GM18858 (cell line): ENCODE measurements around the gene INSR.
"Not testable (repeated sequence)": the region's sequence is repeated elsewhere in the genome, so short reads cannot be mapped to it uniquely, and the experiment has no call there.

Experiments used
- ATAC-seq: cut with Tn5 transposase; IDR thresholded peaks from one replicate; pipeline ENCODE4 v1.9.1; 2021; ENCODE audit not compliant: unreplicated experiment

Gene INSR

GRCh38 chr19:7104747-7105447 is 189.3 kb downstream of the INSR start:
- no peak for ATAC-seq

DNA sequence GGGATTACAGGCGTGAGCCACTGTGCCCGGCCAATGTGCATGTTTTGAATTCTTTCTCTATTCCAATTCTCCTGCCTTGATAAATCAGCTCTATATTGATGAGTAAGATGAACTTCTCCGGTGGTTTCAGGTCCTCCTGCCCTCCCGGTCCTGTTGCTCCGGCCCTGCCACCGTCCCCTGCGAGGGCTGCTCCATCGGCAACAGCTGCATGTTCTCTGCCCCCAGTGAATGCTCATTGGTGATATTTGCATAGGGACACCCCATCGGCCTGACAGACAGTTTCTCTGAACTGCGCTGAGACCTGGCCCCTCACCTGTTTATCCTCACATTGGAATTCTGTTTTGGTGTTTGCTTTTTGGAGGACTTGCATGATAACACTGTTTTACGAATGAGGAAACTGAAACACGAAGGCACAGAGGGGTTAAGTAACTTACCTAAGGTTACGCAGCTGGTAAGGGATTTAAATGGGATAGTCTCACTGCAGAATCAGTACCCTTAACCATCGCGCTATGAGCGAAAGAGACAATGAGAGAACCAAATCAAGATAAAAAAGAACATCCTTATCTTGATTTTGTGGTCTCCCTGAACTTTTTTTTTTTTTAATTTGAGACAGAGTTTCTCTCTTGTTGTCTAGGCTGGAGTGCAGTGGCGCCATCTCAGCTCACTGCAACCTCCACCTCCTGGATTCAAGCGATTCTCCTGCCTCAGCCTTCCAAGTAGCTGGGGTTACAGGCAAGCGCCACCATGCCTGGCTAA is 192.5 kb downstream of the INSR start:
- no peak for ATAC-seq

DNA sequence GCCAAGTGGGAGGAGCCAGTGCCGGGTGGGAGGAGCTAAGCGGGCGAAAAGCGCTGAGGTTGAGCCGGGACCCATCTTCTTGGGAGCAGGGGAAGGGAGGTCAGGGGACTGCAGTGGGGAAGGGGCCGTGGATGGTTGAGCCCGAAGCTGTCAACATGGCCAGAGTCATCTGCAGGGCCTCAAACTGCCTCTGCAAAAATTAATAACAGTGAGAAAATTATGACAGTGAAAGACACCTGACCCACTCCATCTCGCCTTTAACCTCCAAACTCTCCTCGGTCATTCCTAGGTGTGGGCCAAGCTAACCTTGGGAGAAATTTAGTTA is 194.7 kb downstream of the INSR start:
- ATAC-seq, result no peak

DNA sequence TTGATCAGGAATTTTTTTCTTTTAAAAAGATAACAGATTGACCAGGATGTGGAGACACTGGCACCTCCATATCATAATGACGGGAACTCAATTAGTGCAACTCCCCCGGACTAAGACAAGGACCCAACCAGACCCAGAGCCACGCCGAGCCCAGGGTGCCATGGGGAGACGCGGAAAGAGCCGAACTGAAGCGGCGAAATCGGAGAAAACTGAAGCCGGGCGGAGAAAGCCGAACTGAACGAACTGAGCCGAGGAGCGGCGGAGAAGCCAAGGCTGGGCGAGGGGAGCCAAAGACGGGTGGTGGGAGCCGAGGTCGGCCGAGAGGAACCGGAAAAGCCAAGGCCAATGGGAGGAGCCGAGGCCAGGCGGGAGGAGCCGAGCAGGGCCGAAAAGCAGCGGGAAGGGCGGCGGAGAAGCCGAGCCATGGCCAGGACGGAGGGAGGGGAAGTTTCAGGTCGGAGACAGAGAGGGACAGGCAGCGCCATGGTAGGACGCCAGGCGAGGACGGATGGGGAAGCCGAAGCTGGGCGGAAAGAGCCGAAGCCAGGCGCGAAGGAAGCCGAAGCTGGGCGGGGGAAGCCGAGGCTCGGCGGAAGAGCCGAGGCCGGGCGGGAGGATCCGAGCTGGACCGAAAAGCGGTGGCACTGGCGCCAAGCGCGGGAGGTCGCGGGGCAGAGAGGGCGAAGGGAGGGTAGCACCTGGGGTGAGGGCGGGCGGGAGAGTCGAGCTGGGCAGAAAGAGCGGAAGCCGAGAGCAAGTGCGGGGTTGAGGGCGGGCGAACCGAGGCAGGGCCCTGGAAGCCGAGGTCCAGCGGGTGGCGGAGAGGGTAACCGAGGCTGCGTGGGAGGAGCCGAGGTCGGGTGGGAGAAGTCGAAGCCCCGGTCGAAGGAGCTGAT is 195.3 kb downstream of the INSR start:
- ATAC-seq, result peak; percentile 59

- no peak for ATAC-seq
Observed at GRCh38 chr19:7098096-7098495, 196.1 kb downstream of the INSR start.

DNA sequence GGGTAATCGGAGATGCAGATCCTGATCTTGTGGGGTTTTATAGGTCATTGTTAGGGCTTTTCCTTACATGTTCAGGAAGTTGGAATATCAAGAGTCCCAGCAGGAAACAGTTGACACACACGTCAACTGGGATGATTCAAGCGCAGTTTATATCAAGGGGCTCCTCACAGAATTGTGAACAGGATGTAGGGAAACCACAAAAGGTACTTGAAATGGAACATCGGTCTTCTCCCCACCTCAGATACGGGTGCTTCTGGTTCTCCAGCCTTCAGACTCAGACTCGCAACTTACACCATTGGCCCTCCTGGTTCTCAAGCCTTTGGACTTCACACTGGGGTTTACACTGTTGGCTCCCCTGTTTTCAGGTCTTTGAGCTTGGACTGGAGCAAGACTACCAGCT is 205.2 kb downstream of the INSR start:
- ATAC-seq, result no peak

DNA sequence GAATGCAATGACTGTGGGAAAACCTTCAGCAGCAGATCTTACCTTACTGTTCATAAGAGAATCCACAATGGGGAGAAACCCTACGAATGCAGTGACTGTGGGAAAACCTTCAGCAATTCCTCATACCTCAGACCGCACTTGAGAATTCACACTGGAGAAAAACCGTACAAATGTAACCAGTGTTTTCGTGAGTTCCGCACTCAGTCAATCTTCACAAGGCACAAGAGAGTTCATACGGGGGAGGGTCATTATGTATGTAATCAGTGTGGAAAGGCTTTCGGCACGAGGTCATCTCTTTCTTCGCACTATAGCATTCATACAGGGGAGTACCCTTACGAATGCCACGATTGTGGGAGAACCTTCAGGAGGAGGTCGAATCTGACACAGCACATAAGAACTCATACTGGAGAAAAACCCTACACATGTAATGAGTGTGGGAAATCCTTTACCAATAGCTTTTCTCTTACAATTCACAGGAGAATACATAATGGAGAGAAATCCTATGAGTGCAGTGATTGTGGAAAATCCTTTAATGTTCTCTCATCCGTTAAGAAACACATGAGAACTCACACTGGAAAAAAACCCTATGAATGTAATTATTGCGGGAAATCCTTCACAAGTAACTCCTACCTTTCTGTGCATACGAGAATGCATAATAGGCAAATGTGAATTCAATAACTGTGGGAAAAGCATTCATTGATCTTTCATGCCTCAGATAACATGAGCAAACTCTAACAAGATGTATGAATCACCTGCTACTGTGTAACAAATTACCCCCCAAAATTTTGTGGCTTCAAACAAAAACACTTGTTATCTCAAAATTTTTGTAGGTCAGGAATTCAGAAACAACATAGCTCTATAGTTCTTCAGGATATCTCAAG is 210.9 kb downstream of the INSR start:
- ATAC-seq, result no peak

GRCh38 chr19:7078008-7078407 is 216.2 kb downstream of the INSR start:
- ATAC-seq, result no peak

DNA sequence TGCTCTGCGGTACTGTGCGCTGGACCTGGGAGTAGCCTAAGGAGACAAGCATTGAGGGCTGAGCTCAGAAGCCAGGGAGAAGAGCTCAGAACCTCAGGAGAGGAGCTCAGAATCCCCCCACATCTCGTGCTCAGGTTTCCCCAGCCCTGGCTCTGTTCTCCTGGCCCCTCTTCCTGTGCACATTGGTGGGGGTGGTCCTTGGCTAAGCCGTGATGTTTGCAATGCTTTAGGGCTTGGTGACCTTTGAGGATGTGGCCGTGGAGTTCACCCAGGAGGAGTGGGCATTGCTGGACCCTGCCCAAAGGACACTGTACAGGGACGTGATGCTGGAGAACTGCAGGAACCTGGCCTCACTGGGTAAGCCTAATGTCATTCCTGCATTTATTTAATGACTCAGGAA is 218.1 kb downstream of the INSR start:
- ATAC-seq, result no peak

GRCh38 chr19:7074705-7075282 is 219.4 kb downstream of the INSR start:
- ATAC-seq, result no peak

- no peak for ATAC-seq
Observed at GRCh38 chr19:7072541-7072940, 221.7 kb downstream of the INSR start.

GRCh38 chr19:7069904-7070226 is 224.3 kb downstream of the INSR start:
- ATAC-seq, result no peak

DNA sequence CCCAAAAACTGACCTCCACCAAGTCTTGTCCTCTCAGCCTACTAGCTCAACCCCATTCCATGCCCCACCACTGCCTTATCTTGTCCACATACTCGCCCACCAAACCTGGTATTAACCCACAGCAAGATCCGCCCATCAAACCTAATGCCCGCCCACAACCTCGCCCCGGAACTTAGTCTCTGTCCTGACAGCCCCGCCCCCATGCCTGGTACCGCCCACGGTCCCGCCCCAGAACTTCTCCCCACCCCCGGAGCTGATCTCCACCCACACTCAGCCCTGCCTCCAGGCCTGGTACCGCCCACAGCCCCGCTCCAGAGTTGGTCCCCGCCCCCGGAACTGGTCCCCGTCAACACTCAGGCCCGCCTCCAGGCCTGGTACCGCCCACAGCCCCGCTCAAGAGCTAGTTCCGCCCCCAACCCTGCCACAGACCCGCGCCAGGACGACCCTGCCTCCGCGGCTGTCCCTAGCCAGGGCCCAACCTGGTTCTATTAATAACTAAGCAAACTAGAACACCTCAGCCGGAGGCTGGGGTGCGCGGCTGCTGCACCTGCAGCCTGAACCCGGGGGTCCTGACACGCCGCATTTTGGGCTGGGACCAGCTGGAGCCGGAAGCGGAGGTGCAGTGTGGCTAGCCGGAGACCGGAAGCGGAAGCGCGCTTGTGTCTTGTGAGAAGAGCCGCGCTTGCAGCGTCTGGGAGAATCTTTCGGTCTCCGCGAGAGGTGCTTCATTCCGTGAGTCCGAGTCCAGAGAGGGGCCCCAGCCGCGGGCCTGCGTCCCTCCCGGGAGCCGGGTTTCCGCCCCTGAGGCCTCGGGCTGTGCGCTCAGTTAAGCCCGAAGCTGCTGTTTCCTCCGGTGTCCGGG is 224.9 kb downstream of the INSR start, which contains the start of gene ZNF557:
TSS of gene ZNF557 (plus strand) at position 662 of the 862 bp plus-strand sequence. CDS start 5,372 bp downstream, outside the sequence.
- peak; percentile 76 for ATAC-seq

- ATAC-seq, result no peak
Observed at GRCh38 chr19:7068599-7068998, 225.6 kb downstream of the INSR start.

DNA sequence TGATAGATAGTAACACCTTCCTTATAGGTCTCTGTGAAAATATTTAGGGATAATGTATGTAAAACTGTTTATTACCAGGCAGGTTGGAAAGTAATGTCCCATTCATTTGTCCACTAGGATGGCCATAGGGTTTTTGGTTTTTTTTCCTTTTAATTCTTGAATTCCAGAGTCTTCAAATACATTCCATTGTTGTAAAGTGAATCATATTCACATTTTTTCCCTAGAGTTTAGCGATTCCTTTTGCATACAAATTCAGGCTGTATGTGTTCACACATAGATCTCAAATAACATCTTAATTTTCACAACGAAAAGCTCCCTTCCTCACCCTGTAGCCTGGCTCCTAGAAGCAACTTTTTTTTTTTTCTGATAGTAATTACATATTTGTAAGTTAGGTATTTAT is 226.5 kb downstream of the INSR start:
- no peak for ATAC-seq

GRCh38 chr19:7067122-7067521 is 227.1 kb downstream of the INSR start:
- ATAC-seq, result not testable (repeated sequence)

- ATAC-seq, result no peak
Observed at GRCh38 chr19:7063764-7064418, 230.3 kb downstream of the INSR start.

GRCh38 chr19:7063339-7063738 is 230.9 kb downstream of the INSR start:
- no peak for ATAC-seq
